ENCODE results near the gene SERTAD4. TPM values are rescaled to one million over a fixed set of nuclear protein-coding genes. Genes with fewer than 3 reads are reported as not detected.

SERTAD4 gene
- total and polyA plus RNA-seq, 4 donors: 1.9 to 7.8 (median 2.7) TPM

GRCh38 chr1:210214573-210215409 lies 17.8 kb upstream of the SERTAD4 start:
- DNase-seq (peak in 1 of 3 donors; percentile 25), ATAC-seq (ENCODE audit: insufficient read depth, low FRiP score) (no peak)
- Histone ChIP-seq H3K9ac (ENCODE audit: insufficient read depth in 1 of 2, low read length in 2 of 2) (no peak overlapping the region), H3K27ac (ENCODE audit: low read depth in 1 of 2, low read length in 1 of 2) (no peak overlapping the region), H3K27me3 (ENCODE audit: control insufficient read depth in 3 of 3, insufficient read depth in 3 of 3, low read length in 2 of 3) (peaks cover 0 to 3% (median 0%) of the 10 kb centered on the region in 3 donors), H3K9me3 (ENCODE audit: control insufficient read depth in 4 of 4, insufficient read depth in 3 of 4, low read length in 3 of 4) (no peaks in the 10 kb centered on the region), H3K4me3 (no peak overlapping the region), H3K4me1 (ENCODE audit: control insufficient read depth in 5 of 5, insufficient read depth in 5 of 5, low read length in 5 of 5) (no peaks in the 10 kb centered on the region), H3K36me3 (ENCODE audit: control insufficient read depth in 4 of 4, insufficient read depth in 4 of 4, low read length in 4 of 4) (no peaks in the 10 kb centered on the region)
- TF ChIP-seq CTCF (IDR thresholded peaks at IDR 0.05; ENCODE audit: control extremely low read depth, extremely low read depth): no peak
- 68 to 84% methylated on average over 4 of the region's 4 CpGs for WGBS, 2 donors

GRCh38 chr1:210217482-210217881 lies 15.1 kb upstream of the SERTAD4 start:
- no peak for ATAC-seq (ENCODE audit: insufficient read depth, low FRiP score)
- H3K9me3 ChIP-seq (ENCODE audit: control insufficient read depth in 4 of 4, insufficient read depth in 3 of 4, low read length in 3 of 4): no peaks in the 10 kb centered on the region
- H3K4me1 ChIP-seq (ENCODE audit: control insufficient read depth in 5 of 5, insufficient read depth in 5 of 5, low read length in 5 of 5): no peaks in the 10 kb centered on the region
- no peak overlapping the region for H3K27ac ChIP-seq (ENCODE audit: low read depth in 1 of 2, low read length in 1 of 2)
- 91% methylated on average over 5 of the region's 5 CpGs for WGBS, 2 donors
- peaks cover 0 to 3% (median 0%) of the 10 kb centered on the region in 3 donors for H3K27me3 ChIP-seq (ENCODE audit: control insufficient read depth in 3 of 3, insufficient read depth in 3 of 3, low read length in 2 of 3)
- no peak overlapping the region for H3K9ac ChIP-seq (ENCODE audit: insufficient read depth in 1 of 2, low read length in 2 of 2)
- no peak overlapping the region for H3K4me3 ChIP-seq
- no peak for TF ChIP-seq CTCF (IDR thresholded peaks at IDR 0.05; ENCODE audit: control extremely low read depth, extremely low read depth)
- no peak for DNase-seq
- H3K36me3 ChIP-seq (ENCODE audit: control insufficient read depth in 4 of 4, insufficient read depth in 4 of 4, low read length in 4 of 4): no peaks in the 10 kb centered on the region

GRCh38 chr1:210218047-210218446 lies 14.5 kb upstream of the SERTAD4 start:
- no peak overlapping the region for H3K27ac ChIP-seq (ENCODE audit: low read depth in 1 of 2, low read length in 1 of 2)
- no peak overlapping the region for H3K4me3 ChIP-seq
- H3K4me1 ChIP-seq (ENCODE audit: control insufficient read depth in 5 of 5, insufficient read depth in 5 of 5, low read length in 5 of 5): no peaks in the 10 kb centered on the region
- H3K9ac ChIP-seq (ENCODE audit: insufficient read depth in 1 of 2, low read length in 2 of 2): no peak overlapping the region
- 85 to 89% methylated on average over 4 of the region's 4 CpGs for WGBS, 2 donors
- TF ChIP-seq CTCF (IDR thresholded peaks at IDR 0.05; ENCODE audit: control extremely low read depth, extremely low read depth): no peak
- peaks cover 0 to 3% (median 0%) of the 10 kb centered on the region in 3 donors for H3K27me3 ChIP-seq (ENCODE audit: control insufficient read depth in 3 of 3, insufficient read depth in 3 of 3, low read length in 2 of 3)
- no peaks in the 10 kb centered on the region for H3K9me3 ChIP-seq (ENCODE audit: control insufficient read depth in 4 of 4, insufficient read depth in 3 of 4, low read length in 3 of 4)
- DNase-seq (no peak), ATAC-seq (ENCODE audit: insufficient read depth, low FRiP score) (no peak)
- no peaks in the 10 kb centered on the region for H3K36me3 ChIP-seq (ENCODE audit: control insufficient read depth in 4 of 4, insufficient read depth in 4 of 4, low read length in 4 of 4)
